IPS-18a (cell line): ENCODE measurements around the gene LONP2.
"Not testable (repeated sequence)": the region's sequence is repeated elsewhere in the genome, so short reads cannot be mapped to it uniquely, and the experiment has no call there.

ENCODE experiments used
- H3K27ac ChIP-seq: one replicate; pipeline ENCODE4 v1.5.1; 2013; ENCODE audit warnings: low read length
- H3K27me3 ChIP-seq: one replicate; pipeline ENCODE4 v1.6.1; 2013; ENCODE audit warnings: mild to moderate bottlenecking, low read length; ENCODE audit not compliant: control insufficient read depth, insufficient read depth
- H3K36me3 ChIP-seq: one replicate; pipeline ENCODE4 v1.6.1; 2013; ENCODE audit warnings: low read depth, low read length; ENCODE audit not compliant: control insufficient read depth
- H3K4me1 ChIP-seq: one replicate; pipeline ENCODE4 v1.6.1; 2013; ENCODE audit warnings: low read depth, low read length; ENCODE audit not compliant: control insufficient read depth
- H3K4me3 ChIP-seq: one replicate; pipeline ENCODE4 v1.5.1; 2013; ENCODE audit warnings: low read length
- H3K9ac ChIP-seq: one replicate; pipeline ENCODE4 v1.6.1; 2013; ENCODE audit warnings: mild to moderate bottlenecking, low read length, moderate library complexity
- H3K9me3 ChIP-seq: one replicate; pipeline ENCODE4 v1.6.1; 2013; ENCODE audit warnings: low read depth, low read length; ENCODE audit not compliant: control insufficient read depth

Gene LONP2

DNA sequence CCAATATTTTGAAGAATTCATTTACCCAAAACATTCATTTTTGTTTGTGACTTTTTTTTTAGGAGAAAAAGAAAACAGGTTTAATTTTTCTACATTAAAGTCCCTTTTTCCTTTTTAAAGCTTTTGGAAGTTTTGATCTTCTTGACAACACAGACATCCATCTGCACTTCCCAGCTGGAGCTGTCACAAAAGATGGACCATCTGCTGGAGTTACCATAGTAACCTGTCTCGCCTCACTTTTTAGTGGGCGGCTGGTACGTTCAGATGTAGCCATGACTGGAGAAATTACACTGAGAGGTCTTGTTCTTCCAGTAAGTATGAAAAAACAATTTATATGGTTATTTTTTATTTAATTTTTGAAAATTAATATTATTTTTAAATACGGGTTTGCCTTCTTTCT, 103.9 kb downstream of the LONP2 start:
- H3K4me3 ChIP-seq, result no peak overlapping the region
- H3K9me3 ChIP-seq, result no peaks in the 10 kb centered on the region
- no peak overlapping the region for H3K9ac ChIP-seq
- no peaks in the 10 kb centered on the region for H3K27me3 ChIP-seq
- H3K4me1 ChIP-seq, result no peaks in the 10 kb centered on the region
- H3K27ac ChIP-seq, result no peak overlapping the region
- H3K36me3 ChIP-seq, result peaks cover 18% of the 10 kb centered on the region

DNA sequence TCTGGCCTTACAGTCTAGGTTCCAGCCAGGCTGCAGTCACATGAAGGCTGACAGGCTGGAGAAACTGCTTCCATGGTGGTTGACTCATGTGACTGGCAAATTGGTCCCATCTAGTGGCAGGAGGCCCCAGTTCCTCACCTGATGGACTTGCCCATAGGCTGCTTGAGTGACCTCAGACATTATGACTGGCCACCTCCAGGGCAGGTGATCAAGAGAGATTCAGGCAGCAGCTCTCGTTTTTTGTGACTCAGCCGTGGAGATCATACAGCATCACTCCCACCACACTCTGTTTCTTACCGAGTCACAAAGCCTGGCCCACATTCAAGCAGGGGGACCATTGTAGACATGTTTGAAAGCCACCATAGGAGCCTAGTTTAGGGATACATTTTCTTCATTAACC, 106.6 kb downstream of the LONP2 start:
- Histone ChIP-seq H3K9ac (no peak overlapping the region), H3K4me1 (no peaks in the 10 kb centered on the region), H3K27ac (no peak overlapping the region), H3K36me3 (peaks cover 18% of the 10 kb centered on the region), H3K27me3 (no peaks in the 10 kb centered on the region), H3K9me3 (no peaks in the 10 kb centered on the region), H3K4me3 (no peak overlapping the region)

DNA sequence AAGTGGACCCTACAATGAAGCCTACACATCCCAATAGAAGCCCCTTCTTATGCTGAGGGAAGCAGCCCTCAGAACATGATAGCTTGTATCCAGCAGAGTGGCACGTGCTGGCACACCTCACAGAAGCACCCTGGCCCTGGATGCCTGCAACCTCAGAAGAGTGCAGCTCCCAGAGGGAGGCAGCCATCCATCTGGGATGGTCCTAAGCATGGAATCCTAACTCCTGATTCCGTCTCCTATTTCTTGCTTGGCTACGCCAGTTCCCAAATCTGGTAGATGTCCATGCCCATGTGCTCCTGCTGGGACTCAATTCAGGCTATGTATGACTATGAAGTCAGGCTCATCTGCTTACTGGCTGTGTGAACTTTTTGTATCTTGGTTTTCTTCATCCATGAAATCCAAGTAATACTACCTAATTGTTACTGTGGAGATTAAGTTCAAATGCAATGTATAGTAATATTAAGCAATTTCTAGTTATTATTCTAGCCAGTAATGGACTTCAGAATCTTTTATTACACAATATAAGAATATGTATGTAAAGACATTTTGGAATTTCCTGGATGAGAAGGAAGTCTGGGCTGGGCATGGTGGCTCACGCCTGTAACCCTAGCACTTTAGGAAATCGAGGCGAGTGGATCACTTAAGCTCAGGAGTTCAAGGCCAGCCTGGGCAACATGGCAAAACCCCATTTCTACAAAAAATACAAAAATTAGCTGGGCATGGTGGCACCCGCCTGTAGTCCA, 108.7 kb downstream of the LONP2 start:
- Histone ChIP-seq H3K27me3 (no peaks in the 10 kb centered on the region), H3K9me3 (no peaks in the 10 kb centered on the region), H3K9ac (no peak overlapping the region), H3K4me3 (no peak overlapping the region), H3K27ac (no peak overlapping the region), H3K4me1 (no peaks in the 10 kb centered on the region), H3K36me3 (peaks cover 18% of the 10 kb centered on the region)

DNA sequence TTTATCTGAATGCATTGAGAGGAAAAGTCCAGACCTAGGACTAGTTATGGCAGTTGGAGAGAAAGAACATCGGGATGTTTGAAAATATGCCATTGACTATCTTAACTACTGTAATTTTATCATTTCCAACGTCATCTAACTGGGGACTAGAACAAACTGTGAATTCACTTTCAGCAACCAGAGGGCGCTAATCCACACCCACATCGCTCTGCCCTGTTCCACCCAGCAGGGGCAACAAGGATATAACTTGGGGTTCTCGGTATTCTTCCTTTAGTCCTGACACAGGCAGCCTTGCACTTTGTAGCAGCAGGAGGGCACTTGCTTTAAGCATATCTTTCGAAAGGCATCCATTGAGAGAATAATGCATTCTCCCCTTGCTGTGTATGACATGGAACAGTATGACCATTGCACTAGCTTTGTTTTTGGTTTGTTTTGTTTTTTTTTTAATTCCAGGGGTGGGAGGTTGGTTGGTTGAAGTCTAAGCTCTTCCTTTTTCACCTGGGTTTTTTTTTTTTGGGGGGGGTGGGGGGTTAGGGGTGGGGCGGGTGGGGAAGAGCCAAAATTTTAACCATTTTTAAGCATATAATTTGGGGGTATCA, 109.6 kb downstream of the LONP2 start:
- Histone ChIP-seq H3K4me3 (no peak overlapping the region), H3K36me3 (peaks cover 18% of the 10 kb centered on the region), H3K27ac (no peak overlapping the region), H3K9ac (no peak overlapping the region), H3K4me1 (no peaks in the 10 kb centered on the region), H3K27me3 (no peaks in the 10 kb centered on the region), H3K9me3 (no peaks in the 10 kb centered on the region)

DNA sequence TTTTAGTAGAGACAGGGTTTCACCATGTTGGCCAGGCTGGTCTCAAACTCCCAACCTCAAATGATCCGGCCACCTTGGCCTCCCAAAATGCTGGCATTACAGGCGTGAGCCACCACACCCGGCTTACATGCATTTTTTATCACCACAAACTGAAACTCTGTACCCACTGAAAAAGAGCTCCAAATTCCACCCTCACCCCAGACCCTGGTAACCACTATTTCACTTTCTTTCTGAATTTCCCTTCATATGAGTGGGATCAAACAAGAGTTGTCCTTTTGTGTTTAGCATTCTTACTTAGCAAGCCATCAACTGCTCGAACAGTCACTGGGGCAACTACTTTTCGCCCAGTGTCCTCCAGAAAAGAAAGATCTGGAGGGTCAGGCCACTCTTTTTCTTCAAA, 110.3 kb downstream of the LONP2 start:
- H3K9ac ChIP-seq, H3K27ac ChIP-seq, H3K4me3 ChIP-seq, H3K27me3 ChIP-seq, H3K4me1 ChIP-seq, H3K9me3 ChIP-seq: not testable (repeated sequence)
- peaks cover 18% of the 10 kb centered on the region for H3K36me3 ChIP-seq

DNA sequence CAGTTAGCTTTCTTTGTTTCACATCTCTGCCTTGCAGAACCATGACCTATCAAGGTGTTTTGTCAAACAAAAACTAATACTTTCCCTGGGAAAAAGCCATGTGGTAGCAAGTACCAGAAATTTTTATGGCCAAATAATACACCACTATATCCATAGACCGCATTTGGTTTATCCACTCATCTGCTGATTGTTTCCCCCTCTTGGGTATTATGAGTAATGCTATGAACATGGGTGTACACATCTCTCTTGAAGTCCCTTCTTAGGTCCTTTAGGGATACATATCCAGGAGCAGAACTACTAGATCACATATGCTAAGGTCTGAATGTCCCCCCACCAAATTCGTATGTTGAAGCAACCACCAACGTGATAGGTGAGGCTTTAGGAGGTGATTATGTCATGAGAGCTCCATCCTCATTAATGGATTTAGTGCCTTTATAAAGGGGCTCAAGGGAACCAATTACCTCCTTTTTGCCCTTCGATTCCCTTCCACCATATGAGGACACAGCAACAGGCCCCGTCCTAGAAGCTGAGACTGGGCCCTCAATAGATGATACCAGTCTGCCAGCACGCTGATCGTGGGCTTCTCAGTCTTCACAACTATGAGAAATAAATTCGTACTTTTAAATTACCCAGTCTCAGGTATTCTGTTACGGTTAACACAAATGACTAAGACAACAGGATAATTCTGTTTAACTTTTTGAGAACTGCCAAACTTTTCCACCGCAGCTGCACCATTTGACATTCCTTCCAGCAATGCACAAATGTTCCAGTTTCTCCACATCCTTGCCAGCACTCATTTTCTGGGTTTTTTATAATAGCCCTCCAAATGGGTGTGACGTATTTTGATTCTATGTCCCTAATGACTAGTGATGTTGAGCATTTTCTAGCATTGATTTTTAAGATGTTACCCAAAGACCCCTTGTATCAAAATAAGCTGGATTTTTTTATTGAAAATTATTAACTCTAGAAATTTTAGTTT, 111.1 kb downstream of the LONP2 start:
- Histone ChIP-seq H3K4me1 (no peaks in the 10 kb centered on the region), H3K27ac (no peak overlapping the region), H3K36me3 (peaks cover 18% of the 10 kb centered on the region)

DNA sequence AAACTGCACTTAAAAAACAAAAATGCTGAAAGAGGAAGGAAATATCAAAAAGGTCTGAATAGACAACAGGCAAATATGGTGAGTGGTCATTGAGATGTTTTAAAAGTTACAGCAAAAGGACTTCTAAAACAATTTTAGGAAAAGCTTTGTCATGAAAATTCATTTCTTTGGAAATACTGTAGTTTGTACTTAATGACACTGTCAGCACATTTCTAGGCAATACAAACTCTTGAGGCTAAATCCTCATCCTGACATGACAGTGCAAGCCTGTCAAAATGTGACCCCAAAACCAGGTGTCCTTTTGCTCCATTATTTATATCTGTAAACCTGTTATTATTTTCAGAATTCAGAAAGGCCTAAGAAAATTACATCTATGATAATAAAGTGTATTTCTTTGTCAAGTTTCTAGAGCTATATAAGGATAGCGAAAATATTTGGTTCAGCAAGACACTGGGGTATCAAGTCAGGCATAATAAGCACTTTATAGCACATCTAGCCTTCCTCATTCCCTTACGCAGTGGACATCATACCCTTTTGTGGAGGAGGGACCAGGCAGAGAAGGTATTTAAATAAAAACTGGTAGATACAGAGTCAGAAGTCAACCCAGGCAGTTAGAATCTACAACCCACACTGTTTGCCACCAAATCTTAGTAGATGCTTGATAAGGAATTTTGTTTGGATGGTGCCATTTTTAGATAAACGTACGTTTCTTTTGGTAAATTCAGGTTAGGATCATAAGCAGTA, 112.7 kb downstream of the LONP2 start:
- H3K36me3 ChIP-seq, result peaks cover 15% of the 10 kb centered on the region

More for the DNA sequence above, 111.1 kb downstream of the LONP2 start:
- H3K9ac ChIP-seq, result no peak overlapping the region
- H3K9me3 ChIP-seq, result no peaks in the 10 kb centered on the region
- no peaks in the 10 kb centered on the region for H3K27me3 ChIP-seq
- no peak overlapping the region for H3K4me3 ChIP-seq

DNA sequence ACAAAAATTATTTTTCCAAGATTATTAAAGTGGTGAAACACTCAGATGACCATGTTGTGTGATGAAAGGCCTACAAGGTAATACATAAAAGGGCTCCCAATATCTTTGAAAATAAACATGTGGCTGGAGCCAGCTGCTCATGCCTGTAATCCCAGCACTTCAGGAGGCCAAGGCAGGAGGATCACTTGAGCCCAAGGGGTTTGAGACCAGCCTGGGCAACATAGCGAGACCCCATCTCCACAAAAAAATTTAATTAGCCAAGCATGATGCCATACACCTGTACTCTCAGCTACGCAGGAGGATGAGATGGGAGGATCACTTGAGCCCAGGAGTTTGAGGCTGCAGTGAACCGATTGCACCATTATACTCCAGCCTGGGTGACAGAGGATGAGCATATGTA, 114.3 kb downstream of the LONP2 start:
- no peak overlapping the region for H3K4me3 ChIP-seq
- H3K27ac ChIP-seq, result no peak overlapping the region
- H3K9me3 ChIP-seq, result no peaks in the 10 kb centered on the region
- H3K9ac ChIP-seq, result no peak overlapping the region
- H3K36me3 ChIP-seq, result peaks cover 10% of the 10 kb centered on the region
- H3K27me3 ChIP-seq, result no peaks in the 10 kb centered on the region
- H3K4me1 ChIP-seq, result no peaks in the 10 kb centered on the region

More for the DNA sequence above, 112.7 kb downstream of the LONP2 start:
- no peaks in the 10 kb centered on the region for H3K9me3 ChIP-seq
- no peaks in the 10 kb centered on the region for H3K27me3 ChIP-seq
- H3K4me1 ChIP-seq, result no peaks in the 10 kb centered on the region
- H3K27ac ChIP-seq, result no peak overlapping the region
- no peak overlapping the region for H3K4me3 ChIP-seq
- H3K9ac ChIP-seq, result no peak overlapping the region

DNA sequence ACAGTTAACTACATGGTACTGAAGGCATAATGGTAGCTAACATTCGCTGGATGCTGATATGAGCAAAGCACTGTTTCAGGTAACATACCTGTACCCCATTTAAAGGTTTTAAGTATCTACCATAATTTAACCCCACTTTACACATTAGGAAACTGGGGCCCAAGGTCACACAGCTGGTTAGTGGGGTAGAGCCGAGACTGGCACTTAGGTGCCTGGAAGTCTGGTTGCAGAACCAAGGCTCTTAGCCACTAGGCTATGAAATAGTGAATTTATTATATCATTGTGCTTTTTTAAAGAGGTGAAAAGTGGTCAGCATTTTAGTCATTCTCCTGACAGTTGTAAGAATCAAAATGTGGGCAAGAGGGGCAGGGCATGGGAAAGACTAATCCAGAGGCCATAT, 115.9 kb downstream of the LONP2 start:
- H3K36me3 ChIP-seq, result peaks cover 10% of the 10 kb centered on the region
- no peak overlapping the region for H3K9ac ChIP-seq
- H3K27ac ChIP-seq, result no peak overlapping the region
- H3K4me3 ChIP-seq, result no peak overlapping the region
- peaks cover 4% of the 10 kb centered on the region for H3K4me1 ChIP-seq
- no peaks in the 10 kb centered on the region for H3K9me3 ChIP-seq
- H3K27me3 ChIP-seq, result no peaks in the 10 kb centered on the region

DNA sequence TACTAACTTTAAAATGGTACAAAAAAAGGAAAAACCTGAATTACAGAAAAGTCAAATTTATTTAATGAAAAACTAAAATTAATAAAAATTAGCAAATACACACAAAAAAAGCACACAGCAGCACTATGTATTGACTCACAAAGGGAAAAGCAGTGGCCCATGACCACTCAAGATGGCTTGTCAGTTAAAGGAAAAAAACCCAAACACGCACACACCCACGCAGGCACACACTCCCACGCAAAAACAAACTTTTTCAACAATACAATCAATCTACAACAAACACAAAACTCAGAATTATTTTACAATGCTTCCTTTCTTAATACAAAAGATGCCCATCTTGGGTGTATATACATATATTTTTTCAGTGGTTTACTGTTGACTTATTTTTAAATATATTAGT, 116.9 kb downstream of the LONP2 start:
- Histone ChIP-seq H3K9me3 (no peaks in the 10 kb centered on the region), H3K9ac (no peak overlapping the region), H3K4me3 (no peak overlapping the region), H3K27ac (no peak overlapping the region), H3K4me1 (peaks cover 10% of the 10 kb centered on the region), H3K36me3 (peaks cover 10% of the 10 kb centered on the region), H3K27me3 (no peaks in the 10 kb centered on the region)

DNA sequence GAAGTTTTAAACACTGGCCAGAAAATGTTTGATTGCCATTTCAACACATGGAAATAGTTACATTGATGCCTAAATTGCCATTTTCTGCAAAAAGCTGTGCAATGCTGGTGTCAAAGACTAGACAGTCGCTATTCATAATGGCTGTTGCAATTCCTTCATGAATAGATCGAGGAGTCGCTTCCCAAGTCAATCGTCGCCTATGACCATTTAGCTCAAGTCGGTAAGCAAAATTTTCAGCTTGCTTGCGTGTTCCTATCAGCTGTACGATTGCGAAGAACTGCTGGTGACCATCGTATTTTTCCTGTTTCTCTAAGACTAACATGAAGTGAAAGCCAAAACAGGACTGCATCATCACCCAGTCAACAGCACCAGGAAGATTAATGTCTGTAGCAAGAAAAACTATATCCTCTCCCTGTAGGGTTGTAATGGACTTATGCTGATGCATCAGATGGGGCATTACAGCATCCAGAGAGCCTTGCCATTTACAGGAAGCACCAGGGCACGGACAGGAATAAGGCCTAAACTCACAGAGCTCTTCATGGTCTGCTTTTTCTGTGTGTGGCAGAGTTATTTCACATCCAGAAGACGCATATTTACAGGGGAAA, 117.5 kb downstream of the LONP2 start:
- no peak overlapping the region for H3K27ac ChIP-seq
- peaks cover 10% of the 10 kb centered on the region for H3K36me3 ChIP-seq
- no peak overlapping the region for H3K4me3 ChIP-seq
- H3K9ac ChIP-seq, result no peak overlapping the region
- H3K4me1 ChIP-seq, result peaks cover 16% of the 10 kb centered on the region
- H3K27me3 ChIP-seq, result no peaks in the 10 kb centered on the region
- no peaks in the 10 kb centered on the region for H3K9me3 ChIP-seq
